ENCODE measurements around the gene MPDU1. TPM values are rescaled to one million over a fixed set of nuclear protein-coding genes. Genes with fewer than 3 reads are reported as not detected.

MPDU1 gene
- total and polyA plus RNA-seq, 2 experiments from 2014 or later: 109 to 201 TPM

- WGBS (ENCODE audit: low lambda C conversion rate, missing lambda C conversion rate): 62% methylated on average over 13 of the region's 13 CpGs
- Histone ChIP-seq H3K27ac (peak within 1 kb of the TSS; percentile 46), H3K27me3 (no peaks in the 10 kb centered on the region), H3K4me1 (ENCODE audit: insufficient read depth) (peaks cover 19% of the 10 kb centered on the region), H3K4me2 (no peak within 1 kb of the TSS), H3K4me3 (no peak within 1 kb of the TSS), H2AFZ (no peak within 1 kb of the TSS), H3K79me2 (peaks cover 22% of the 10 kb centered on the region), H3K36me3 (replicated peaks; ENCODE audit: insufficient read depth, low read depth) (no peaks in the 10 kb centered on the region), H3K9me3 (ENCODE audit: low read depth) (no peaks in the 10 kb centered on the region), H3K9me2 (replicated peaks; ENCODE audit: insufficient read depth) (no peaks in the 10 kb centered on the region), H4K20me1 (ENCODE audit: insufficient read depth, poor library complexity, severe bottlenecking) (no peaks in the 10 kb centered on the region)
- DNase-seq (ENCODE audit: low spot score): peak; percentile 50
- TF ChIP-seq CTCF (IDR thresholded peaks at IDR 0.05; ENCODE audit: poor library complexity) (no peak), EZH2phosphoT487 (IDR thresholded peaks at IDR 0.05; ENCODE audit: low read depth, severe bottlenecking, unreplicated experiment) (no peak), EZH2 (IDR thresholded peaks at IDR 0.05; ENCODE audit: borderline replicate concordance) (no peak)
These were observed 46.4 kb downstream of the MPDU1 start, which contains the start of gene SHBG for GRCh38 chr17:7629939-7630571. SHBG (plus strand) TSS chr17:7630135; CDS start chr17:7630173, 38 bp downstream.

DNA sequence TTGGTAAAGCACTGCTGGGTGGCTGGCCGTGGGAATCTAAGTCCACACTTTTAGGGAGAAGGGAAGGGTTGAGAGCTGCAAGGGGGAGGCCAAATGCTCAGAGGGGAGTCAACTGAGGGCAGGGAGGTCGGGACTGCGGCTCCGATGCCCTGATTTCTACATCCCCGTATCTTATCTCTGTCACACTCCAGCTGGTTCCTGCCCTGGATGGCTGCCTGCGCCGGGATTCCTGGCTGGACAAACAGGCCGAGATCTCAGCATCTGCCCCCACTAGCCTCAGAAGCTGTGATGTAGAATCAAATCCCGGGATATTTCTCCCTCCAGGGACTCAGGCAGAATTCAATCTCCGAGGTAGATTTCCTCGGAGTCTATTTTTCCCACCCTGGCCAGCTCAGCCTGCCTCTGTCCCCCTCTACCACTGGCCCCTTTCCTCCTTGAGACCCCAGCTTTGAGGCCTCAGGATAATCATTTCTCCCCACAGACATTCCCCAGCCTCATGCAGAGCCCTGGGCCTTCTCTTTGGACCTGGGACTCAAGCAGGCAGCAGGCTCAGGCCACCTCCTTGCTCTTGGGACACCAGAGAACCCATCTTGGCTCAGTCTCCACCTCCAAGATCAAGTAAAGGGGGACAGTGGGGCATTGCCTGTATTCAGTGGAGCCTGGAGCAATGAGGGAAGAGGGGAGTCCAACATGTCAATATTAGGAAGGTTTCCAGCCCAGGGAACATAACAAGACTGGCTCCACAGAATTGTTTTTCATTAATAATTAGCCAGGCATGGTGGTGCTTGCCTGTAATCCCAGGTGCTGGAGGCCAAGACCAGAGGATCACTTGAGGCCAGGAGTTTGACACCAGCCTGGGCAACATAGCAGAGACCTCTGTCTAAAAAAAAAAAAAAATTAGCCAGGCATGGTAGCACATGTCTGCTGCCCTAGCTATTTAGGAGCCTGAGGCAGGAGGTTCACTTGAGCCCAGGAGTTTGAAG, 48.0 kb downstream of the MPDU1 start:
- no peak for TF ChIP-seq EZH2 (IDR thresholded peaks at IDR 0.05; ENCODE audit: borderline replicate concordance)
- no peak for TF ChIP-seq CTCF (IDR thresholded peaks at IDR 0.05; ENCODE audit: poor library complexity)
- no peak for TF ChIP-seq EZH2phosphoT487 (IDR thresholded peaks at IDR 0.05; ENCODE audit: low read depth, severe bottlenecking, unreplicated experiment)
- H2AFZ ChIP-seq: no peak overlapping the region
- H3K4me1 ChIP-seq (ENCODE audit: insufficient read depth): peaks cover 8% of the 10 kb centered on the region
- H3K4me3 ChIP-seq: no peak overlapping the region
- H3K4me2 ChIP-seq: no peak overlapping the region
- H3K9me3 ChIP-seq (ENCODE audit: low read depth): no peaks in the 10 kb centered on the region
- peaks cover 6% of the 10 kb centered on the region for H3K79me2 ChIP-seq
- H3K9me2 ChIP-seq (replicated peaks; ENCODE audit: insufficient read depth): no peaks in the 10 kb centered on the region
- 62% methylated on average over 11 of the region's 11 CpGs for WGBS (ENCODE audit: low lambda C conversion rate, missing lambda C conversion rate)
- no peaks in the 10 kb centered on the region for H4K20me1 ChIP-seq (ENCODE audit: insufficient read depth, poor library complexity, severe bottlenecking)
- H3K27ac ChIP-seq: no peak overlapping the region
- no peaks in the 10 kb centered on the region for H3K36me3 ChIP-seq (replicated peaks; ENCODE audit: insufficient read depth, low read depth)
- DNase-seq (ENCODE audit: low spot score): no peak
- H3K27me3 ChIP-seq: no peaks in the 10 kb centered on the region

DNA sequence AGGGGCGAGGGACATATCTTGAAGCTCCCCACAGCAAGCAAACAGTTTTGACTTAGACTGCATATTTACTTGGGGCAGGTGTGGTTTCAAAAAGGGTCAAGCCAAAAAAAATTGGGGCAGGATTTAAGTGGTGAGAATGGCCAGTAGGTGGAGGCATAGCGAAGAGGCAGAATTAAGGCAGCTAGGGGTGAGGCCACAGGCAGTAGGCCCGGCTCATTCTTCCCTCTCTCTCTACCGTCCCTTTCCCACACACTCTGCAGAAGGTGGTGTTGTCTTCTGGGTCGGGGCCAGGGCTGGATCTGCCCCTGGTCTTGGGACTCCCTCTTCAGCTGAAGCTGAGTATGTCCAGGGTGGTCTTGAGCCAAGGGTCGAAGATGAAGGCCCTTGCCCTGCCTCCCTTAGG, 48.8 kb downstream of the MPDU1 start:
- Histone ChIP-seq H3K4me1 (ENCODE audit: insufficient read depth) (peaks cover 7% of the 10 kb centered on the region), H3K79me2 (no peaks in the 10 kb centered on the region), H3K36me3 (replicated peaks; ENCODE audit: insufficient read depth, low read depth) (no peaks in the 10 kb centered on the region), H3K9me2 (replicated peaks; ENCODE audit: insufficient read depth) (no peaks in the 10 kb centered on the region), H2AFZ (no peak overlapping the region), H3K9me3 (ENCODE audit: low read depth) (no peaks in the 10 kb centered on the region), H3K27ac (no peak overlapping the region), H3K4me3 (no peak overlapping the region), H4K20me1 (ENCODE audit: insufficient read depth, poor library complexity, severe bottlenecking) (no peaks in the 10 kb centered on the region), H3K4me2 (no peak overlapping the region), H3K27me3 (no peaks in the 10 kb centered on the region)
- WGBS (ENCODE audit: low lambda C conversion rate, missing lambda C conversion rate): 44% methylated on average over 6 of the region's 6 CpGs
- no peak for DNase-seq (ENCODE audit: low spot score)
- no peak for TF ChIP-seq EZH2 (IDR thresholded peaks at IDR 0.05; ENCODE audit: borderline replicate concordance)
- TF ChIP-seq CTCF (IDR thresholded peaks at IDR 0.05; ENCODE audit: poor library complexity): peak; percentile 34

Measured in hepatocyte (in vitro differentiated cells).